Tibial nerve (tissue), 4 donors: Measurements from ENCODE around the gene TTYH1. TPM values are rescaled to one million over a fixed set of nuclear protein-coding genes. Genes with fewer than 3 reads are reported as not detected.

Experiments used
- DNase-seq, 2 donors: peaks; one replicate each; pipeline ENCODE4 v3.0.0-alpha.2; 2019; ENCODE audit warnings: low spot score in 2 of 2
- H3K27ac ChIP-seq, 4 donors: fragments of 200-600 bp; sonication (generic) in 3 of 4; one replicate each; pipeline ENCODE4 v1.5.1; 2017 to 2019; ENCODE audit warnings: mild to moderate bottlenecking in 1 of 4
- H3K27me3 ChIP-seq, 2 donors: fragments of 200-600 bp; sonication (generic) in 1 of 2; one replicate each; pipeline versions ENCODE4 v1.5.1 to v1.6.0; 2017 to 2019
- H3K36me3 ChIP-seq, 3 donors: fragments of 200-600 bp; sonication (generic); one replicate each; pipeline ENCODE4 v1.5.1; 2018 to 2019
- H3K4me1 ChIP-seq, 4 donors: fragments of 200-600 bp; sonication (generic) in 3 of 4; one replicate each; pipeline ENCODE4 v1.5.1; 2017 to 2019
- H3K4me3 ChIP-seq, 4 donors: fragments of 200-600 bp; sonication (generic) in 3 of 4; one replicate each; pipeline ENCODE4 v1.5.1; 2017 to 2019; ENCODE audit warnings: mild to moderate bottlenecking in 1 of 4, moderate library complexity in 1 of 4
- H3K9me3 ChIP-seq, 4 donors: fragments of 200-600 bp; sonication (generic) in 3 of 4; one replicate each; pipeline ENCODE4 v1.5.1; 2017 to 2019
- CTCF ChIP-seq, 5 experiments: fragments of 200-600 bp in 3 of 5; fragments of 450-650 bp in 2 of 5; sonication (generic) in 3 of 5; IDR thresholded peaks; one replicate each; pipeline ENCODE4 v1.5.1; 2016 to 2019; ENCODE audit warnings: antibody characterized with exemption in 5 of 5, mild to moderate bottlenecking in 3 of 5, moderate library complexity in 2 of 5
- EP300 ChIP-seq, 2 donors: sonication (generic); formaldehyde crosslinking; IDR thresholded peaks; one replicate each; pipeline ENCODE4 v1.6.1; 2017; ENCODE audit warnings: antibody characterized with exemption in 2 of 2, mild to moderate bottlenecking in 1 of 2
- POLR2A ChIP-seq, 2 donors: fragments of 450-650 bp; IDR thresholded peaks; one replicate each; pipeline ENCODE4 v1.6.1; 2017; ENCODE audit warnings: antibody characterized with exemption in 2 of 2, mild to moderate bottlenecking in 2 of 2, moderate library complexity in 2 of 2
- WGBS, 2 donors: methylation state at CpG; one replicate each; pipeline ENCODE4 v1.1.5; 2018; 5-methylcytosine and 5-hydroxymethylcytosine counted together
- total RNA-seq, 4 donors: library from RNA; depleted of rRNA; stranded (reverse); fragments of >200 nt; gene quantifications; one replicate each; pipeline ENCODE4 v1.1.0, GENCODE V29; 2016

Gene TTYH1
- total RNA-seq, 4 donors from 2014 or later, result 21.0 to 50.0 (median 34.9) TPM

DNA sequence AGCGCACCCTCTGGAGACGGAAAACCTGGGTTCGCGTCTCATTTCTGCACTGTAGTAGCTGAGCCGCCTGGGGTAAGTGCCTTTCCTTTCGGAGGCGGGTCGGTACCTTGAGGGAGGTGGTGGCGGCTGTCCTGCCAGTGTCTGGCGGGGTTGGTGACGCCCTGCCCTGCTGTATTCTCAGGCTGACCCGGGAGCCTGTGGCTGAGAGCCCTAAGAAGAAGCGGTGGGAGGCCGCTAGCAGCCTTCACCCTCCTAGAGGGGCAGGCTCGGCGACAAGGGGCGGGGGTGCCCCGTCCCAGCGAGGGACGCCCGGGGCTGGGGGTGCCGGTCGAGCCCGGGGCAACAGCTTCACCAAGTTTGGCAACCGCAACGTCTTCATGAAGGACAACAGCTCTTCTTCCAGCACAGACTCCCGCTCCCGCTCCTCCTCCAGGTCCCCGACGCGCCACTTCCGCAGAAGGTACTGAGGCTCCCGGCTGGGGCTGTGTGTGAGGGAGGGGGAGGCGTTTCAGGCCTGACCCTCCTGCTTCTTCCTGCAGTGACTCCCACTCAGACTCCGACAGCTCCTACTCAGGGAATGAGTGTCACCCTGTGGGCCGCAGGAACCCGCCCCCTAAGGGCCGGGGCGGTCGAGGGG is 40.6 kb downstream of the TTYH1 start:
- TF ChIP-seq EP300 (IDR thresholded peaks at IDR 0.05), result no peak
- no peak for TF ChIP-seq CTCF (IDR thresholded peaks at IDR 0.05)
- no peak for TF ChIP-seq POLR2A (IDR thresholded peaks at IDR 0.05)
- H3K27ac ChIP-seq, result no peak overlapping the region
- peaks cover 0 to 68% (median 7%) of the 10 kb centered on the region in 4 donors for H3K4me1 ChIP-seq
- H3K27me3 ChIP-seq, result no peaks in the 10 kb centered on the region
- 87 to 93% methylated on average over 22 to 39 of the region's 40 CpGs for WGBS, 2 donors
- H3K9me3 ChIP-seq, result no peaks in the 10 kb centered on the region
- DNase-seq, result no peak
- H3K4me3 ChIP-seq, result no peak overlapping the region
- peaks cover 3 to 98% (median 76%) of the 10 kb centered on the region in 3 donors for H3K36me3 ChIP-seq

- peaks cover 3 to 100% (median 80%) of the 10 kb centered on the region in 3 donors for H3K36me3 ChIP-seq
- no peak overlapping the region for H3K27ac ChIP-seq
- TF ChIP-seq CTCF (IDR thresholded peaks at IDR 0.05), result no peak
- no peak for TF ChIP-seq EP300 (IDR thresholded peaks at IDR 0.05)
- no peak for TF ChIP-seq POLR2A (IDR thresholded peaks at IDR 0.05)
- no peak overlapping the region for H3K4me3 ChIP-seq
- H3K9me3 ChIP-seq, result no peaks in the 10 kb centered on the region
- no peak for DNase-seq
- peaks cover 0 to 68% (median 3%) of the 10 kb centered on the region in 4 donors for H3K4me1 ChIP-seq
- no peaks in the 10 kb centered on the region for H3K27me3 ChIP-seq
- 85 to 90% methylated on average over 41 to 46 of the region's 51 CpGs for WGBS, 2 donors
Observed at GRCh38 chr19:54456423-54457373, 41.4 kb downstream of the TTYH1 start.

DNA sequence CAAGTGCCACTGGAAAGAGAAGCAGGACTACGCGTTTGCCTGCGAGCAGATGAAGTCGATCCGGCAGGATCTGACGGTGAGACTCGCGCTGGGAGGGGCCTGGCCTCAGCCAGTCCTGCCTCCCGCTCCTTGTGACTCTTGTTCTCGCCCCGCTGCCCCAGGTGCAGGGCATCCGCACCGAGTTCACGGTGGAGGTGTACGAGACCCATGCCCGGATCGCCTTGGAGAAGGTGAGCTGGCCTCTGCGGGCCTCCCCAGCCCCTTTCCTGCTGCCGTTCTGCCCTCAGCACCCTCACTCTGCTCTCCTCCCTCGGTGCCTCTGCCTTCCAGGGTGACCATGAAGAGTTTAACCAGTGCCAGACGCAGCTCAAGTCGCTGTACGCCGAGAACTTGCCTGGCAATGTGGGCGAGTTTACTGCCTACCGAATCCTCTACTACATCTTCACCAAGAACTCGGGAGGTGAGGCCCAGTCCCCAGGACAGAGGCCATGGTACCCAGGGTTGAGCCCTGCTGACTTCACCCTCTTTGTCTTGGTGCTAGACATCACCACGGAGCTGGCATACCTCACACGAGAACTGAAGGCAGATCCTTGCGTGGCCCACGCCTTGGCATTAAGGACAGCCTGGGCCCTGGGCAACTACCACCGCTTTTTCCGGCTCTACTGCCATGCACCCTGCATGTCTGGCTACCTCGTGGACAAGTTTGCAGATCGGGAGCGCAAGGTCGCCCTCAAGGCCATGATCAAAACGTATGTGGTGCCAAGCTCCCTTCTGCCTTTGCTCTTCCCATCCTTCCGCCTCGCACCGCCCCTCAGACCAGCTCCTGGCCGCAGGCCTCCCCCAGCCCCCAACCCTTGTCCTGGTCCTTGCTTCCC is 42.7 kb downstream of the TTYH1 start:
- Histone ChIP-seq H3K4me3 (no peak overlapping the region), H3K27ac (no peak overlapping the region), H3K27me3 (no peaks in the 10 kb centered on the region), H3K36me3 (peaks cover 3 to 94% (median 67%) of the 10 kb centered on the region in 3 donors), H3K9me3 (no peaks in the 10 kb centered on the region), H3K4me1 (peaks cover 0 to 66% (median 15%) of the 10 kb centered on the region in 4 donors)
- 91% methylated on average over 34 to 41 of the region's 42 CpGs for WGBS, 2 donors
- TF ChIP-seq EP300 (IDR thresholded peaks at IDR 0.05), result no peak
- TF ChIP-seq POLR2A (IDR thresholded peaks at IDR 0.05), result no peak
- TF ChIP-seq CTCF (IDR thresholded peaks at IDR 0.05), result no peak
- no peak for DNase-seq

GRCh38 chr19:54458648-54459281 is 43.5 kb downstream of the TTYH1 start:
- Histone ChIP-seq H3K4me3 (no peak overlapping the region), H3K27ac (no peak overlapping the region), H3K9me3 (no peaks in the 10 kb centered on the region), H3K27me3 (no peaks in the 10 kb centered on the region), H3K4me1 (peaks cover 0 to 59% (median 15%) of the 10 kb centered on the region in 4 donors), H3K36me3 (peaks cover 0 to 86% (median 66%) of the 10 kb centered on the region in 3 donors)
- 73 to 85% methylated on average over 11 of the region's 11 CpGs for WGBS, 2 donors
- no peak for TF ChIP-seq CTCF (IDR thresholded peaks at IDR 0.05)
- no peak for TF ChIP-seq EP300 (IDR thresholded peaks at IDR 0.05)
- TF ChIP-seq POLR2A (IDR thresholded peaks at IDR 0.05), result no peak
- no peak for DNase-seq
